Omental fat pad (tissue), 4 donors: ENCODE measurements around the gene GCAT. TPM values are rescaled to one million over a fixed set of nuclear protein-coding genes. Genes with fewer than 3 reads are reported as not detected.

ENCODE experiments used
- ATAC-seq: fragments of 150-250 bp; one replicate; pipeline ENCODE4 v1.9.1; 2016; ENCODE audit warnings: mild to moderate bottlenecking, moderate library complexity; ENCODE audit not compliant: low FRiP score
- DNase-seq: peaks from one replicate; pipeline ENCODE4 v3.0.0-alpha.2; 2019; ENCODE audit warnings: low spot score
- total RNA-seq, 4 donors: library from RNA; depleted of rRNA; stranded (reverse); fragments of >200 nt; gene quantifications; one replicate each; pipeline ENCODE4 v1.1.0, GENCODE V29; 2016
- TF ChIP-seq, protein P1 (sequence below), 3 donors: fragments of 450-650 bp; IDR thresholded peaks; one replicate each; pipeline ENCODE4 v1.5.1; 2016 to 2017; ENCODE audit warnings: antibody characterized with exemption in 3 of 3, mild to moderate bottlenecking in 3 of 3, moderate library complexity in 2 of 3

The GCAT gene
- total RNA-seq = 10 to 100 TPM in 1 of 4 donors, 1 to 10 TPM in 3; 6.5 to 12.0 (median 8.9) TPM

DNA sequence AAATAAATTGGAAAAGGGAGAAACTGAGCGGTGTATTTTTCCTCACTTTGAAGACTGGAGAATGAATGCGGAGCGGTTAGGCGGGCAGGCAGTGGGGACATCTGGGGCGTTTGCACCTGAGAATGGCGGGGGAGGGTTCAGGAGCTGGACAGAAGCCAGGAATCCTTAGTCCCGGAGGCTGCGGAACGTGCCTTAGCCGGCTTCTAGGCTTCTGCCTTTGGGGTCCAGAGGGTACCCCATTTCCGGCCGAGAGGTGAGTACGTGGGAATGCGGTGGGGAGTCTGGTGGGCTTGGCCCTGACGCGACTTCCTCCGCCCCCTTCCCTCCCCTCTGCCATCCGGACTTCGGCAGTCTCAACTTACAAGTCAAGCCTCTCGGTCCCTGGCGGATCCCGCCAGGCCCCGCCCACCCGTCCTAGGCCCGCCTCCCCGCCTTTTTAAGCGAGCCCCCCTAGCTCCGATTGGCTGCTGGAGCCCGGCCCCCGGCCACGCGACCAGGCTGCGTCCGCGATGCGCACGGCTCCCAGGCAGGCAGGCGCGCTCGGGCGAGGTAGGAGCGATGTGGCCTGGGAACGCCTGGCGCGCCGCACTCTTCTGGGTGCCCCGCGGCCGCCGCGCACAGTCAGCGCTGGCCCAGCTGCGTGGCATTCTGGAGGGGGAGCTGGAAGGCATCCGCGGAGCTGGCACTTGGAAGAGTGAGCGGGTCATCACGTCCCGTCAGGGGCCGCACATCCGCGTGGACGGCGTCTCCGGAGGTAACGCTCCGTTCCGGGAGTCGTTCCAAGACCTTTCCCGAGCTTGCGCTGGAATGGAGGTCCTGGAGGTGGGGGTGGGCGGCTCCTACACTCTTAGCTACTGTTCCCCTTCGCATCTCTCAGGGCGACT is at the start of gene GCAT:
Gene GCAT (plus strand): TSS at position 525 of the 884 bp plus-strand sequence. CDS start 34 bp downstream, at position 559.
- TF ChIP-seq, protein P1, sequence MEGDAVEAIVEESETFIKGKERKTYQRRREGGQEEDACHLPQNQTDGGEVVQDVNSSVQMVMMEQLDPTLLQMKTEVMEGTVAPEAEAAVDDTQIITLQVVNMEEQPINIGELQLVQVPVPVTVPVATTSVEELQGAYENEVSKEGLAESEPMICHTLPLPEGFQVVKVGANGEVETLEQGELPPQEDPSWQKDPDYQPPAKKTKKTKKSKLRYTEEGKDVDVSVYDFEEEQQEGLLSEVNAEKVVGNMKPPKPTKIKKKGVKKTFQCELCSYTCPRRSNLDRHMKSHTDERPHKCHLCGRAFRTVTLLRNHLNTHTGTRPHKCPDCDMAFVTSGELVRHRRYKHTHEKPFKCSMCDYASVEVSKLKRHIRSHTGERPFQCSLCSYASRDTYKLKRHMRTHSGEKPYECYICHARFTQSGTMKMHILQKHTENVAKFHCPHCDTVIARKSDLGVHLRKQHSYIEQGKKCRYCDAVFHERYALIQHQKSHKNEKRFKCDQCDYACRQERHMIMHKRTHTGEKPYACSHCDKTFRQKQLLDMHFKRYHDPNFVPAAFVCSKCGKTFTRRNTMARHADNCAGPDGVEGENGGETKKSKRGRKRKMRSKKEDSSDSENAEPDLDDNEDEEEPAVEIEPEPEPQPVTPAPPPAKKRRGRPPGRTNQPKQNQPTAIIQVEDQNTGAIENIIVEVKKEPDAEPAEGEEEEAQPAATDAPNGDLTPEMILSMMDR (IDR thresholded peaks at IDR 0.05) = no peak
- ATAC-seq (peak; percentile 89), DNase-seq (peak; percentile 77)

DNA sequence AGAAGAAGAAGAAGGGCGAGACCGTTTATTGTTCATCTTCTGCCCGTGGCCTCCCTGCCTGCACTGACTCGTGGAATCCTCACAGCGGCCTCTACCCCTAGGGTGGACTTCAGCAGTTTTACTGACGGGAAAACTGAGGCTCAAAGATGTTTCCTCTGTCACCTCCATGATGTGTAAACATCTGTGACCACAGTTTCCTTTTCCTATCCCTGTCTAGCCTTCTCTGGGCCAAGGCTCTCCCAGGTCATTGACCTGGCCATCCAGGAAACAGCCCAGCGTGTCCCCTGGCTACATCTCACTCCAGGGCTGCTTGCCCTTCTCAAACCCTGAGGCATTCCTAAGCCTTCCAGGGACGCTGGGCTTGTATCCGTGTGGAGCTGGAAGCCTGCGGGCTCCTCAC is 49.0 kb upstream of the GCAT start:
- DNase-seq (no peak), ATAC-seq (no peak)
- TF ChIP-seq, protein P1 (IDR thresholded peaks at IDR 0.05) = no peak

DNA sequence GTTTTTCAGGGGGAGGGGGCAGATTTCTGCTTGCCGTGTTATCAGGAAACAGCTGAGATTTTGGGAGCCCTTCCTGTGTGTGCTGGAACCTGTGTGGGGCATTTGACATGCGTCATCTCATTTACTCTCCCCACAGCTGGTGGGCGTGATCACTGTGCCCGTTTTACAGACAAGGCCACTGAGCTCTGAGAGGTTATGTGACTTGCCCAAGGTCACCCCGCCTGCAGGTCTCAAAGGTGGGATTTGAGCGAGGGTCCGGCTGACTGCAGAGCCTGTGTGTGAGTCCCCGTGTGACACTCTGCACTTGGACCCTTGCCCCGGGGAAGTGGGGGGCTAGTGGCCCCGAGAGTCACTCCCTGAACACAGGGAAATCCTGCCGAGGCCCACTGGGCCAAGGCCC is 48.5 kb upstream of the GCAT start:
- DNase-seq (no peak), ATAC-seq (no peak)
- TF ChIP-seq, protein P1 (IDR thresholded peaks at IDR 0.05) = no peak

GRCh38 chr22:37760152-37760551 is 47.6 kb upstream of the GCAT start:
- TF ChIP-seq, protein P1 (IDR thresholded peaks at IDR 0.05) = no peak
- no peak for DNase-seq
- ATAC-seq = no peak

DNA sequence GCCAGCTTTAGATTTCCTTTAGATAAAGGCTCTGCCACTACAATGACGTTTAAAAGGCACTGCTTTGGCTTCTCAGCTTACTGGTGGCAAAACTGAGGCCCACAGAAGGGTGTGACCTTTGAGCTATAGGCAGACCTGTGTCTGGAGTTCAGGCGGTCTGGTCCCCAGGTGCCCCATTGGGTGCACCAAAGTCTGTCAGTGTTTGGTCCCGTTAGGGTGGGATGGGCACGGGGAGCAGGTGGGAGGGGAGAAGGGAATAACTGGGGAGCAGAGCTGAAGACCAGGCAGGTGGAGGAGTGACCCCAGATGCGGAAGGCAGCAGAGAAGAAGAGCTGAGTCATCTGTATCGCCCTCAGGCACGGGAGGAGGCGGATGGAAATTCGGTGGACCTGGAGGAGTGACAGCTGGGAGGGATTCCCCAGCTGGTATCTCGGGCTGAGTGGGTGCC is 45.3 kb upstream of the GCAT start:
- TF ChIP-seq, protein P1 (IDR thresholded peaks at IDR 0.05) = no peak

GRCh38 chr22:37763012-37763411 is 44.7 kb upstream of the GCAT start:
- ATAC-seq (no peak), DNase-seq (no peak)
- TF ChIP-seq, protein P1 (IDR thresholded peaks at IDR 0.05) = no peak

More for the DNA sequence above, 45.3 kb upstream of the GCAT start:
- ATAC-seq = peak; percentile 65
- no peak for DNase-seq

- DNase-seq = no peak
- no peak for ATAC-seq
- TF ChIP-seq, protein P1 (IDR thresholded peaks at IDR 0.05) = no peak
Observed at GRCh38 chr22:37763652-37764051, 44.1 kb upstream of the GCAT start.
